Globus pallidus (tissue), 1 donor: ENCODE results near the gene OTOP3.

Experiments
- DNase-seq: peaks from one replicate; pipeline ENCODE4 v3.0.0-alpha.2; 2015; ENCODE audit warnings: low spot score

The OTOP3 gene

GRCh38 chr17:74986206-74986576 is 50.5 kb downstream of the OTOP3 start:
- no peak for DNase-seq

DNA sequence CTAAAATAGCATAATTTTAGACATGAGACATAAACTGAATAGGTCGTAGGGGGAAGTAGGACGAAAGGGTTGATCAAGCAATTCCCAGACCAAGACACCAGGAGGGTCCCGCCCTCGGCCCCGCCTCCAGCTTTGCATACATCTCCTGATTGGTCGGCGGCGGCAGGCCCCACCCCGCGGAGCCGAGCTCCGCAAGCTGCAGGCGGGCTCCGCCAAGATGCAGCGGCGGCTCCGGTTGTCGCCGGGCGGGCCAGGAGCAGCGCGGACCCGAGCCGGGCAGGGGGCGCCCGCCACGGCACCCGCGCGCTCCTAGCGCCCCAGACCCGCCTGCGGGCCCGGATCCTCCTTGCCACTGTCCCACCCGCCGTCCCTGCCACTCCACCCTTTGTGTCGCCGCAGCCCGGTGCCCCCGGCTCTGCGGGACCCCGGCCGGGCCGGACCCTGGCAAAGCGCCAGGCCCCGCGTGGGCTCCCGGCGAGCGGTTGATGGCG is 51.8 kb downstream of the OTOP3 start, which contains the start of gene CDR2L:
Gene CDR2L (plus strand): TSS at position 215 of the 491 bp plus-strand sequence. CDS start 412 bp downstream, outside the sequence.
- DNase-seq: peak; percentile 97

DNA sequence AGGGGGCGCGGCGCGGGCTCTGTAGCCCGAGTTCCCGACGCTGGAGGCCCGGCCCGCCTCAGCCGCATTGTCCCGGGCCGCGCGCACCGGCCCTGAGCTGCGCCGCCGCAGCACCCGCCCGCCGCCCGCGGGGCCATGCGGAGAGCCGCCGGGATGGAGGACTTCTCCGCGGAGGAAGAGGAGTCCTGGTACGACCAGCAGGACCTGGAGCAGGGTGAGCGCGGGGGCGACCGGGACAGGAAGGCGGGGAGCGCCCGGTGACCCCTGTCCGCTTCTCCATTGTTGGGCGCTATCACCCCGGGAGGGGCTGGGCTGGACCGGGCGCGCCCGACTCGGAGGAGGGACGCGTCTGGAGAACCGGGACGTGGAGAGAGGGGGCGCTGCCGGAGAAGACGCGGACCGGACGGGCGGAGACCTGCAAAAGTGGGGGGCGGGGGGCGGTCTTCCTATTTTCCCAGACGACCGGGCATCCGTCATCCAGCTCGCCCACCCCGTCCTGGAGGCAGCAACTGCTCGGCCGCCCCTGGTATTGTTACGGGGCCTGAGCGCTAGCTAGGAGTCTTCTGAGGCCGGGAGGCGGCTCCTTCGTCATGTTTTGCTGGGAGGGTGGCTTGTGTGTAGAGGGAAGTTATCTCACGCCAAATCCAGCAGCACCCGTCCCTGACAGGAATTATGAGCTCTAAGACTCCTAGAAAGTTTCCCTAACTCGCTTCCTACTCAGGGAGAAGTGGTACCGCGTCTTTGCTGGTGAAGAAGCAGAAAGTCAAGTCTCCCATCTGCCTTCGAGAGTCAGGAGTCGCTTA is 52.4 kb downstream of the OTOP3 start:
- peak; percentile 84 for DNase-seq

DNA sequence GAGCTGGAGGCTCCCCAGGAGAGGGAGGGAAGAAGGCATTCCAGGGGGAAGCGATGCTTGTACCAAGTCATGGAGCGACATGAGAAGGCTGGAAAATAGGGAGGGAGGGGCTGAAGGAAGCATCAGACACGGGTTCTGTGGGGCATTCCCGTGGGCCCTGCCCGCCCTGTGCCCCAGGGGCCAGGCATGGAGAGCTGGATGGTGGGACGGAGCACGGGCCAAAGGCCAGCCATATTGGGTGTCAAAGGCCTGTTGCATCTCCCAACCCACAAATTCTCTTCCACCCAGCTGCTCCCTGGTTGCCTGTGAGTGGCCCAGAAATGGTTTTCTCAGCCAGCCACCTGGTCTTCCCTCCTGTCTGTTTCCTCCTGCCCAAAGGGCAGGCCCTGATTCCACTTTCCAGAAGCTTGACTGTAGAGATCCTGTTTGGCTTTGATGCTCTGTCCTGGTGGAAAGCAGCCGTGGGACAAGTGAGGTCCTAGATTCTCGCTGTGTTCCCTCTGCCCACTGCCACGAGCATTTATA is 54.9 kb downstream of the OTOP3 start:
- no peak for DNase-seq

GRCh38 chr17:74992223-74992622 is 56.5 kb downstream of the OTOP3 start:
- DNase-seq: no peak

DNA sequence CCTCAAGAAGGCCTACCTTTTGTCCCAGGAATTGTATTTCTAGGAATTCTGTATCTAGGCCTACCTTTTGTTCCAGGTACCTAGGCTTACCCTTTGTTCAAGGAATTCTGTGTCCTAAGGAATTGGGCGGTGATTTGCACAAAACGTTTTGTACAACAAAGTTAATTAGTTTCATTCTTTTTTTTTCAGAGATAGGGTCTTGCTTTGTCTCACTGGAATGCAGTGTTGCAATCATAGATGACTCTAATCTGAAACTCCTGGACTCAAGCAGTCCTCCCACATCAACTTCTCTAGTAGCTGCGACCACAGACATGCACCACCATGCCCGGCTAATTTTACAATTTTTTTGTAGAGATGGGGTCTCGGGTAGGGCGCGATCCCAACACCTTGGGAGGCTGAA is 58.7 kb downstream of the OTOP3 start:
- DNase-seq: no peak

- DNase-seq: no peak
Observed at GRCh38 chr17:74995847-74996246, 60.1 kb downstream of the OTOP3 start.

GRCh38 chr17:74998783-74999182 is 63.1 kb downstream of the OTOP3 start:
- no peak for DNase-seq

GRCh38 chr17:74999523-74999922 is 63.8 kb downstream of the OTOP3 start:
- no peak for DNase-seq
